Activated CD4-positive, alpha-beta T cell treated with anti-CD3 and anti-CD28 coated beads, Interleukin-10, Interleukin-2, amounts not matched to agents 100 ng/mL and 50 ng/mL, durations not matched to agents 16 hours and 8 hours (primary cell): ENCODE data around the gene SCARF1.
A peak's percentile ranks its signal among the peaks of the same experiment; 100 is the strongest.

ENCODE experiments used
- DNase-seq: peaks from one replicate; pipeline ENCODE4 v3.0.0-alpha.2; 2020

SCARF1 gene

DNA sequence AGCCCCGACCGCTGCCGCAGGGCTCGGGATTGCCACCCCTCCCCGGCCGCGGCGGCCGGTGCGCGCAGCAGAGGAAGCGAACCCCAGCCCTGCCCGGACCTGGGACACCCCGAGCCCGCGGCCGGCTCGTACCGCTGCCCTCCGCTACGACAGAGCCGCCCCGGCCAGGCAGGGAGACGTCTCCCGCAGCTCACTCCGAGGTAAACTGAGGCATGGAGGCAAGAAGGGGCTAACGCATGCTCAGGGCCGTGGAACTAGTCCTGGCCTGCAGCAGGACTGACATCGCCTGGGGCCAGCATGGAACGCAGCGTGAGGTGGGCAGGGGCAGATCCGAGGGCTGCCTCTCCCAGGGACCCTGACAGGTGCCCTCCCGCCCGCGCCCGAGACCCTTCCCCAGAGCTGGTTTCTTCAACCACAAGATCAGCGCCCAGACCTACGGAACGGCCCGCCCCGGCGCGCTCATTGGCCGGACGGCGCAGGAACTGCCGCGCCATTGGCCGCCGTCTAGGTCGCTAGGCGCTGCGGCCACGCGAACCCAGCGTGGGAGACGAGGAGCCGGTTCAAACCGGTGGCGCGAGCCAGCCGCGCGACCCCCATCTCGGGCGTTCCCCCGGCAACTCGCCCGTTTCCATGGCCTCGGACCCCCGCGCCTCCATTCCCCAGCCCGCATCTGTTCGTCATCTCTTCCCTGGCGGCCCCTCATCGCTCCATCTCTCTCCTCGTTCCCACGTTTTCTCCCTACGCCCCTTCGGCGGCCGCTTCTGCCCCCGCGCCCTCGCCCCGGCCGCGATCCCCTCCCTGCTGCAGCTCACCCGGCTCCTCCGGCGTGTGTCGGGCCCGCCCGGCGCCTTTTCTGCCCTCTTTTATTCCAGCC, 17.3 kb downstream of the SCARF1 start, which contains the start of gene SLC43A2:
SLC43A2 (minus strand) TSS at position 853 of the 874 bp plus-strand sequence. CDS start 960 bp downstream, outside the sequence.
- peak; percentile 83 for DNase-seq

DNA sequence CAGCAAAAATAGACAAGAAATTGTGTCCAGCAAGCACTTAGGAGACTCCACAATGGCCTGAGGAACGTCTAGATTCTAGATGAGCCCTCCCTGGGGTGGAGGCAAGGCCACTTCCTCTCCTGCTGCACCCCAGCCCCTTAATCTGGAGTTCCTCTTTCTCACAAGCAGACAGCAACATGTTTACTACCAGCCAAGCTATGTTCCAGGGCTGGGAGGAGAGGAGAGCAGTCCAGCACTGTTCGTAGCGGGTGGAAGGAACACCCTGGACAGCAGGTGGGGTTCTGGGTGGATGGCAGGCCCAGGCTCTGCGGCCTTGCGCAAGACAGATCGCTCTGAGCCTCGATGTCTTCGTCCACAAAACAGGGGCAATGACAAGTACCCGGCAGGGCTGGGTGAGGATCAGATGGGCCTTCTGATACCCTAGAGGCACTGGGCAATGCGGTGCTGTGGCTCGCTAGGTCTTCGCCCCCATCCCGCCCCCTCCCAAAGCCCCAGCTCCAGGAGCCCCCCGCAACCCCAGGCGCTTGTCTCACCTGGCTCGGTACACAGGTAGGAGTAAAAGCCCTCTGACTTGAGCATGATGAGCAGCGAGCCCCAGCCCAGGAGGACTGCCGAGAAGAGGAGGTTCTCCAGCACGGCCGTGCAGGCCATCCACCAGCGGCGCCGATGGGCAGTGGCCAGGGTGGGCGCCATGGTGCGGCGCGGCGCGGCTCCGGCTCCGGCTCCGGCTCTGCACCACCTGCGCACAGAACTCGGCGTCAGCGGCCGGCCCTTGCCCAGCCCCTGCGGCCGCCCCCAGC, 18.1 kb downstream of the SCARF1 start:
- no peak for DNase-seq

DNA sequence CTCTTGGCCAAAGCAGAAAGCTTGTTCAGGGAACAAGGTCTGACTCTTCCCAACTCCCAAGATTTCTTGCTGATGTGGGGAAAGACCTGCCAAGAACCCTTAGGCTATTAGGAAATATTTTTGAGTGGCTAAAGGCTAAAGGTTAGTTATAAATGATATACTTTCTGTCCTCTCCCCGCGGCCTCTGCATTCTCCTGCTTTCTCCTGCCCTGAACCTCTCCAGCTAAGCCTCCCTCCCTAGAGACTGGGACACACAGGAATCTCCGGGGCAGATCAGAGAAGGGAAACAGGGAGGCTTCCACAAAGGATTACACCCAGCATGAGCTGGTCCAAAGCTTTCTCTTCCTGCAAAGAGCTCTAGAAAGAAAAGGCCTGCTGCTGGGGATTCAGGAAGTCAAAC, 19.2 kb downstream of the SCARF1 start:
- DNase-seq: no peak

DNA sequence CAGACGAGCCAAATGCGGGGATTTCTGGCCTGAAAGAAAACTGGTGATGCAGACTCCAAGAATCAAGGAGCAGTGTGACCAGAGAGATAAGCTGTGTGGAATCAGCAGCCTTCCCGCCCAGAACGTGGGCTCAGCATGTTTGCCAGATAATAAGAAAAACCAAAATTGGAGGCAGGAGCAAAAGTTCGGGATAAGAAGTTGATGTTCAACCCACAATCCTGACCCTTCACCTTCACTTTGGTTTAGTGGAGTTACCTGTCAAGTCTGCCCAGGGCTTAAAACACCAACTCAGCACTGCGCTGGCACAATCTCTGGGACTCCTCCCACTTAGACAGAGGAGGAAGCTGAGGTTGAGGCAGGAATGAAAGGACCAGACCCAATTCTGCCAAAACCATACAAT, 20.0 kb downstream of the SCARF1 start:
- DNase-seq: no peak

DNA sequence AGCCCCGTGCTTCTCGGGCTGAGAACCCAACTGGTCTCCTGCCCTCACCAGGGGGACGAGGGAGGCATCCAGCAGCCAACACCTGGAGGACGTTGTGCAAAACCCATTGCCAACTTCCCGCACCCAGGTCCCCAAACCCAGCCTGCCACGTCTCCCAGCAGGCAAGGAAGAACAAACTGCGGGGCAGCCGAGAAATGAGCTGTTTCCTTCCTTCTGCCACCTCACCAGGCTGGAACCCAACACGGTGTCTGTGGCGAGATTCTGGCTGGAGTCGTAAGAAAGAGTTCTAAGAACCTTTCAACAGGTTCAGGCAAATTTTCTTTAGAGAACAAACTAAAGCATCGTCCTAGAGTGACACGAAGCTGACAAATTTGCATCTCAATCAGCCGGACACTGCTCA, 20.5 kb downstream of the SCARF1 start:
- DNase-seq: no peak

DNA sequence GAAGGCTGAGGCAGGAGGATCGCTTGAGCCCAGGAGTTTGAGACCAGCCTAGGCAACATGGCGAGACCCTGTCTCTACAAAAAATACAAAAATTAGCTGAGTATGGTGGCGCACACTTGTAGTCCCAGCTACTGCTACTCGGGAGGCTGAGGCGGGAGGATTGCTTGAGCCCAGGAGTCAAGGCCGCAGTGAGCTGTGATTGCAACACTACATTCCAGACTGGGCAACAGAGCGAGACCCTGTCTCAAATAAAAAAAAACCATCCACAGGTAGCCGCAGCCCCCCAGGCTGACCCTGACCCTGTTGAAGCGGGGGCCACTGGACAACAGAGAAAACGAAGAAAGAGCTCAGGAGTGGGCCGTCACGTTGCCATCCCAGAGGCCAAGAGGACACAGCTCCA, 20.9 kb downstream of the SCARF1 start:
- DNase-seq: no peak

DNA sequence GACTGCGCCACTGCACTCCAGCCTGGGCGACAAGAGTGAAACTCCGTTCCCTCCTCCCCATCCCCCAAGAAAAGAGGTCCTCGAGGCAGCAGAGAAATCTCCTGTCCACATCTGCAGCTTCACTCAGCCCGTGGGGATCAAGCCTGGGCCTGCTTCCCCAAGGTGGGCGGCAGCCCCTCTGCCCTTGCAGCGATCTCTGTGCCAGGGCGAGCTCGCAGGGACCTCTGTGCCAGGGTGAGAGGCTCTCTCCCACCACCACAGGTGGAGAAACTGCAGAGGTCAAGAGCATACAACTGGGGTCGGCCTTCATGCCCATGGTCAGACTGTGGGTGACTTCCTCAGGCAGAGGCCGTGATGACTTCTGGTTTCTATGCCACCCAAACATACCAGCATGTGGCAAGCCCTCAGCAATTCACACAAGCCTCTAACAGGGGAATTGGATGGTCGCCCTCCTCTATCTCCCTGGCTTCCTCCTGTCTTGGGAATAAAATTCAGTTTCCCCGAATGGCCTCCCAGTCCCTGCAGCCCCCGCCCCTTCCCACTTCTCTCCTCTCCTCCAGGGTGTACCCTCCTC, 22.4 kb downstream of the SCARF1 start:
- DNase-seq: no peak

DNA sequence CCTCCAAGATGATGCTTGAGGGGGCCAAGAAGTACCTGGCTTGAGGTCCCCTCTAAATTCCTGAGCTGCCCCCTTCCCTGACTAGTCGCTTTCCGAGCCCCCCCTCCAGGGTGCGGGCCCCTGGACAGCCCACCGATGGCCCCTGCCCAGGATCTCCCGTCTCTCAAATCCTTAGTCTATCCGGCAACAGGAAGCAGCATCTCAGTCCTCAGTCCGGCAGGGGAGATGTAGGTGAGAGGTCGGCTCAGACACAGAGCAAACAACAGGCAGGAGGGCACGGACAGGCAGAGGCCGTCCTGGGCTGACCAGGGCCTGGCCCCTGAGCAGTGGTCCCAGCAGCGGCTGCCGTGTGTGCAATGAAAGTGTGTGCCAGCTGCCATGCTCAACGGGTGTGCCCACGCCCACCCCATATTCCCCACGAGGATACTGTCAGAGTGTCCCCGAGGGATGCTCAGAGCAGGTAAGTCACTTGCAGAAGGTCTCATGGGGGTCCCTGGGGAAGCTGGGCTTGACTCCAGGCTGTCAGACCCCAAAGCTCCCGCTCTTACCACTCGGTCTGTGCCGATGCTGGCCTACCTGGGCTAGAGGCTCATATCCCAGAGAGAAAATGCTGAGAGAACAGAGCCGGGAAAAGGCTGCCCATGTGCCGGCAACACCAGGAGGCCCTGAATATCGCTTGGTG, 24.1 kb downstream of the SCARF1 start:
- DNase-seq: no peak

DNA sequence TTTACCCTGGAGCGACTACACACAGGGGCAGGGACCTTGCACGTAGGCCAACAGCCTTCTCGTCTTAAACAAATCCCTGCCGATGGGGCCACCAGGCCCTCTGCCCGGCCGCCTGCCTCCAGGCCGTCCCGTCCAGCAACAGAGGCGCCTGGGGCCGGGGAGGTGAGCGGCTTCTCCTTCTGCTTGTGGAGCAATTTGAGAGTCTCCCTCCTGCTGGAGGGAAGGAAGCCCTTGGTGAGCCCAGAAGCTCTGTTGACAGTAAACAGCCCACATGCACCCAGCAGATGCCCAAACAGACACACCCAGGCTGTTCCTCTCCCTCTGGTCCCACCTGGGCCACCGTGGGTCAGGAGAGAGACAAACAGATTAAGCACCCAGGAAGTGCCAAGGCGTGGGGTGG, 25.0 kb downstream of the SCARF1 start:
- no peak for DNase-seq

DNA sequence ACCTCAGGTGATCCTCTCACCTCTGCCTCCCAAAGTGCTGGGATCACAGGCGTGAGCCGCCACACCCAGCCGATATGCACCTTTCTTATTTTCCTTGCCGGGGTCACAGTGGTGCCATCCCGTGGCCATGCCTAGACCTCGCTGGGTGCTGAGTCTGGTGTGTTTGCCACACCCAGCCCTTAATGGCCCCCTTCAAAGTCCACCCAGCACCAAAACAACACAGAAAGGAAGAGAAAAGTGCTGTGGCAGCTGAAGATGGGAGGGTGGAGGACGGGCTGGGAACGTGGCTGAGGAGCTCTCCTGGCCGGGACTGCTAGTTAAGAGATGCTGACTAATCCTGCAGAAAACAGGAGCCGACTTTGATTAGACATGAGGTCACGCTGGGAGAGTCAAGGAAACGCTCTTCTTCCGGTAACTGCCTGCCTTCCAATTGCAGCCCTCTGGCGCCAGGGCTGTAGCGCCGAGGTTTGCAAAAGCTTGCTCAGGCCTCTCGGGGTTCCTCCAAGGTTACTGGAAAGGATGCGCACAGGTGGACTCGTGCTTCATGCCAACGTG, 27.8 kb downstream of the SCARF1 start:
- no peak for DNase-seq

DNA sequence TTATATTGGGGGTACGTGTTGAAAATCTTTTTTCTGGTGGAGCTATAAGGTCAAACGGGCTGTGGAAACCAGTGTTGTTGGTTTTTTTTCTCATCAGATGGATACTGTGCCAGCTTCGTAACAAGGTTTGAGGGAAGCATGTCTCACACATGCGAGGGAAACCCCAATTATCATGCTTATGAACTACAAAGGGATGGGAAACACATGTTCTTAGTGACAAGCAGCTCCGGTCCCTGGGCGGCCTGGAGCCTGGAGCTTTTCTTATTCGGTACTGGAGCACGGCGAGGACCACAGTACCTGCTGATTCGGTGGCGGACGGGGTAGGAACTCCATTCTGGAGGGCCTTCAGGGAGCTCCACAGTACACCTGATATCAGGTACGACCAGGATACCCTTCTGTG, 29.4 kb downstream of the SCARF1 start:
- DNase-seq: no peak

DNA sequence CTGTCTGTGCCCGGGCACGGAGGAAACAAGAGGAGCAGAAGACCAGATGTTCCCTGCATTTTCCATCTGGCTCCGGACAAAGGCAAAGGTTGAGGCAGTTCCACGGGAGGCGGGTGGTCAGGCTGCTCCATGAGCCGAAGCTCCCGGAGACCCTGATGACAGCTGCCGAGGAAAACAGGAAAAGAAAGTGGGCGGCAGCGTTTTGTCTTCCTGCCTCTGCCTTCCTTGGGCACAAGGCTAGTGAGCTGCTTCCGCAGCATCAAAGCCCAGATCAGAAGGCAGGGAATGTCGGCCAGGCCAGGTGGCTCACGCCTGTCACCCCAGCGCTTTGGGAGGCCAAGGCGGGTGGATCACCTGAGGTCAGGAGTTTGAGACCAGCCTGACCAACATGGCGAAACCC, 33.1 kb downstream of the SCARF1 start:
- DNase-seq: no peak

DNA sequence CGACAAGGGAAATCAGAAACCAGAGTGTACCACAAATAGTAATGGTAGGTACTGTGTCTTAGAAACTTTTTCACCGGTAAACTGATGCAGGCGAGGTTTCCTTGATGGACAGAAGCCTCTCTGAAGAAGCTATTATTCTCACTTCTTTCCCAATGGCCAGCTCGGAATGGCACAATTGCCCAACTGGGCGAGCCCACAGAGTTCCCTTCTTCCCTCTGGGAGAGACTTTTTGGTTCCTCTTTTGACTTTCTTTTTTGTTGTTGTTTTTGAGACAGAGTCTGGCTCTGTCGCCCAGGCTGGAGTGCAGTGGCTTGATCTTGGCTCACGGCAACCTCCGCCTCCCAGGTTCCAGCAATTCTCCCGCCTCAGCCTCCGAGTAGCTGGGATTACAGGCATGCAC, 33.8 kb downstream of the SCARF1 start:
- no peak for DNase-seq

DNA sequence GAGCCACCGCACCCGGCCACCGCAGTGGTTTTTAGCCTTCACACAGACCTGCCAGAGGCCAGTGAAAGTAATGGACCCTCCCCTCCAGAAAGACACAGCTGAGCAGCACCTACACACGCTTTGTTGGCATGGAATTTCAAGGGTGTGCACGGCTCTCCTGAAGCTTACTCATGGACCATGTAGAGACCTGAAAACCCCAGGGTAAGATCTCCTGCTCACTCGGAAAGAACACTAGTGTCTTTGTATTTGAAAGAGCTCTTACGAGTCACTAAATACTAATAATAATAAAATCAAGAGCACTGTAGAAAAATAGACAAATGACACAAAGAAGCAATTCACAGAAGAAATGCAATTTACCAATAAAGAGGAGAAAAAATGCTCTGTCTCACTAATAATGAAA, 36.9 kb downstream of the SCARF1 start:
- no peak for DNase-seq

DNA sequence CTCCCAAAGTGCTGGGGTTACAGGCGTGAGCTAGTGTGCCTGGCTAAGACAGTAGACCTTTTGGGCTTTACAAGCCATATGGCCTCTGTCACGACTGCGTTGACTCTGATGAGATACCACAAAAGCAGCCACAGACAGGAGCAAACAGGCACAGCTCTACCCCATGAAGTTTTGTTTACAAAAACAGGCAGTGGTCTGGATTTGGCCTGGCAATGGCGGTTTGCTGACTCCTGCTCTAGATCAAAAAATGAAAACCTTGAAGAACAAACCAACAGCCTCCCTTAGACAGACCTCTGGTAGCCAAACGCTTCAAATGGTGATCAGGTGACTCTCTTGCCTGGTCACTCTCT, 37.6 kb downstream of the SCARF1 start:
- no peak for DNase-seq

DNA sequence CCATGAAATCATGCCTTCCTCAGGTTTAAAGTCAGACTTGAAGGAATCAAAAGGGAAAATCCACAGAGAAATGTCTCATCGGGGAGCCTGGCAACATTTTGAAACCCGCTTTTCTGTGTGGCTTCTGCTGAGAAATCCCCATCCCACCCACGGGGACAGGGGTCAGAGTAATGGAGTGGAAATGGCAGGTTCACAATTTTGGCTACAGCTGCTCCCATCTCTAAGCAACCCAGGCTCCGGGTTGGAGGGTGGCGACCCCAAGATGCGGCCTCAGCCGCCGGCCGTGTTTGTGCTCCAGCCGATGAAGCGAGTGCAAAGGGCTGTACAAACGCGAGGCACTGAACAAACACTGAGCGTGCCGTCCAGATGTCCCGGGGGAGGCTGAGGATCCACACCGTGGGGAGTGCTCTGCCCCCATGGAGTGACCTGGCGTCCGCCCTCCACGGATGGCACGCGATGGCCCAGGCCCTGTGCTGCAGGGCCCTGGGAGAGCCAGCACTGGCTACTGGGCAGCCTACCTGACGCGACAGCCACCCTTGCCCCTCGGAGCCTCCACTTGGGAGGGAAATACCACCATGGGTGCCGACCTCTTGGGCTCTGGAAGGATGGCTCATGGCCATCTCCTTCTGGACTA, 39.1 kb downstream of the SCARF1 start:
- no peak for DNase-seq

DNA sequence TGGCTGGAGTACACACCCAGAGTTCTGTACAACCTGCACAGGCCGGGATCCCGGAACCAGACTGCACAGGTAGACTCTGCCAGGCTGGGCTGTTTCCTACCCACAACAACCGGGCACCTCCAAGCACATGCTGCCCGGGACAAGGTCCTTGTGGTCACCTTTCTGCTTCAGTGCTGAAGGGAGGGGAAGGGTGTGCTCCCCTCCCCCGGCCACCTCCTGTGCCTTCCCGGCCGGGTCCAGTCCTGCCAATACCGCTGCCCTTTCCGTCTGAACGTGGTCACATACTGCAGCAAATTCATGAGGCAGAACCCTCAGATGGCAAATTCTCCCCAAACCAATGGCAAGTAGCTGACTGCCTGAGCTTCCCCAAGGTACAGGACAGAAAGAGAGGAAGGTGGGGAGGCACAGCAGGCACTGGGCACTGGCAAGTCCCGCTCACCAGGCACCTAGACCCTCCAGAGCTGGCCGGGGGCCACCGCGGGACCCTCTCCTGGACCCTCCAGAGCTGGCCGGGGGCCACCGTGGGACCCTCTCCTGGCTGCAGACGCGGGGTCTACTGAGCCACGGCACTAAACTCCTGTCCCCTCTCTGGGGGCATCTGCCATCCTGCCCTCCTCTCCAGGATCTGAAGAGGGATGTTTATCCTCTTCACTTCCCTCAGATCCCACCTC, 39.7 kb downstream of the SCARF1 start:
- DNase-seq: no peak

DNA sequence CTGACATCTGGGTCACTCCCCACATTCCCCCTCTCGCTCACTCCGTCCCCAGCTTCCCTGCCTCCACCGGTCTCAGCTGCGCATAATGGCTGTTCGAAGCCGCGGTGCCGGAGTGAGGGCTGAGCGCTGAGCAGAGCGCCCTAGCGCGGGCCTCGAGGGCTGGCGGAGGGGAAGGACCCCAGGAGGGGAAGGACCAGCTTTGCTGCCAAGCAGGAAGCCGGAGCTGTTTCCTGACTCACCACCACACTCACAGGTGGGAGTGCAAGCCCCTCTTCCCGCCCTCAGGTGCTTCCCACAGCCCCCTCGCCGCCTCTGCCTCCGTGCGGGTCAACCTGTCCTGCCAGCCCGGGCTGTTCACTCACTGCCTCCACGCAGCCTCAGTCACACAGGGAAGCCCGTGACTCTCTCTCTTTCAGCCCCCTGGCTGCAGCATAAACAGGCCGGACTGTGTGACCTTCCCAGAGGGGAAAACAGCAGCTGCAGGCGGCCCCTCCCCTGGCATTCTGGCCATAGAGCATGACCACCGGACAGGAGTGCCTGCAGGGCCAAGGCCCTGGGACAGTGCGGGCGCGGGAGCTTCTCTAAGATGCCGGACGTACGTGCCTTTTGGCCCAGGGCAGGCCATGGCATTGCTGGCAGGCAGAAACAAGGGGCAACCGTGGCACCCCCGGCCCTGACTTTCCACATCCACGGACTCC, 40.6 kb downstream of the SCARF1 start:
- no peak for DNase-seq

DNA sequence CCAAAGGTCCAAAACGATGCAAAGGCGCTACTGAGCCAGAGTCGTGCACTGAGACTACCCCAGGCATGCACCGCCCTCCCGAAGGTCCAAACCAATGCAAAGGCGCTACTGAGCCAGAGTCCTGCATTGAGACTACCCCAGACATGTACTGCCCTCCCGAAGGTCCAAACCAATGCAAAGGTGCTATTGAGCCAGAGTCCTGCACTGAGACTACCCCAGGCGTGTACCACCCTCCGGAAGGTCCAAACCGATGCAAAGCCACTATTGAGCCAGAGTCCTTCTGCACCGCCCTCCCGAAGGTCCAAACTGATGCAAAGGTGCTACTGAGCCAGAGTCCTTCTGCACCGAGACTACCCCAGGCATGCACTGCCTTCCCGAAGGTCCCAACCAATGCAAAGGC, 44.0 kb downstream of the SCARF1 start:
- no peak for DNase-seq

DNA sequence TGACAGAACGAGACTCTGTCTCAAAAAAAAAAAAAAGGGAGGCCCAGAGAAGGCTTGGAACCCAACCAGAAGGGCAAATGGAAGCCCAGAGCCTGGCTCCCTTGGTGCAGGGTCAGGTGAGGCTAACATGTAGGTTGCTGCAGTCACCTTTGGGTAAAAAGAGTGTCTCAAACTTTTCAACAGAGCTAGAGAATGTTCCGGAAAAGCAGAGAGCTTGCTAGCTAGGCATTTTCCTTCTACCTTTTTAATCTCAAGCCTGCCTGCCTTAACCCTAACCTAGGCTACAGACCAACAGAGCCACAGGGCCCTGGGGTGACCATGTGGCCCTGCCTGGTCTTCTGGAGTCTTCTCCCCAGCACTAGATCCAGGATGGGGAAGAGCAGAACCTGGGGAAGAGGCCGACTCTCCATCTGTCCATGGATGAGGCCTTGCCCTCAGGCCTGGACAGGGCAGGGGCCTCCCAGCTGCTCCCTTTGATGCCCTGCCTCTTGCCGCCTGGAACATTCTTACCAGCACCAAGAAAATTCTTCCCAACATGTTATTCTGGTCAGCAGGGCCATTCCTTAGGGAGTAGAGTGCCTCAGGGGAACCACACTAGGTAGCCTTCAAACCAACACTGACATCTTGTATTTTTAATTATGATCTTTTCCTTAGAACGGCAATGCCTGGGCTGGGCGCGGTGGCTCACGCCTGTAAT, 47.0 kb downstream of the SCARF1 start:
- DNase-seq: no peak
